Anterior cingulate cortex (tissue), 58 donors: ENCODE measurements around the gene KCNAB3.

ENCODE experiments used
- DNase-seq, 58 donors: peaks; one replicate each; lab custom pipeline; 2025; lab: John Stamatoyannopoulos, UW

Gene KCNAB3

DNA sequence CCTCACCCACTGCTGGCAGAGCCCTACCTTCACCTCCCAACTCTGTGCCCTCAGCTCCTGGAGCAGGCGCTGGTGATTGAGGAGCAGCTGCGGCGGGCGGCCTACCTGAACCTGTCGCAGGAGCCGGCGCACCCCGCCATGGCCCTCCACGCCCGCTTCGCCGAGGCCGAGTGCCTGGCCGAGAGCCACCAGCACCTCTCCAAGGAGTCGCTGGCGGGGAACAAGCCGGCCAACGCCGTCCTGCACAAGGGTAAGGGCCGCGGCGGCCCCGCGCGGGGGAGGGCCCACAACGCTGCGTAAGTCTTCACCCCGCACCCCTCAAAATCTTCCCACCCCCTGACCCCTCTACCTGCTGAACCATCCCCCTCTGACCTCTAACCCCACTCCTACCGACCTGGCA lies 20.6 kb downstream of the KCNAB3 start:
- no peak for DNase-seq

DNA sequence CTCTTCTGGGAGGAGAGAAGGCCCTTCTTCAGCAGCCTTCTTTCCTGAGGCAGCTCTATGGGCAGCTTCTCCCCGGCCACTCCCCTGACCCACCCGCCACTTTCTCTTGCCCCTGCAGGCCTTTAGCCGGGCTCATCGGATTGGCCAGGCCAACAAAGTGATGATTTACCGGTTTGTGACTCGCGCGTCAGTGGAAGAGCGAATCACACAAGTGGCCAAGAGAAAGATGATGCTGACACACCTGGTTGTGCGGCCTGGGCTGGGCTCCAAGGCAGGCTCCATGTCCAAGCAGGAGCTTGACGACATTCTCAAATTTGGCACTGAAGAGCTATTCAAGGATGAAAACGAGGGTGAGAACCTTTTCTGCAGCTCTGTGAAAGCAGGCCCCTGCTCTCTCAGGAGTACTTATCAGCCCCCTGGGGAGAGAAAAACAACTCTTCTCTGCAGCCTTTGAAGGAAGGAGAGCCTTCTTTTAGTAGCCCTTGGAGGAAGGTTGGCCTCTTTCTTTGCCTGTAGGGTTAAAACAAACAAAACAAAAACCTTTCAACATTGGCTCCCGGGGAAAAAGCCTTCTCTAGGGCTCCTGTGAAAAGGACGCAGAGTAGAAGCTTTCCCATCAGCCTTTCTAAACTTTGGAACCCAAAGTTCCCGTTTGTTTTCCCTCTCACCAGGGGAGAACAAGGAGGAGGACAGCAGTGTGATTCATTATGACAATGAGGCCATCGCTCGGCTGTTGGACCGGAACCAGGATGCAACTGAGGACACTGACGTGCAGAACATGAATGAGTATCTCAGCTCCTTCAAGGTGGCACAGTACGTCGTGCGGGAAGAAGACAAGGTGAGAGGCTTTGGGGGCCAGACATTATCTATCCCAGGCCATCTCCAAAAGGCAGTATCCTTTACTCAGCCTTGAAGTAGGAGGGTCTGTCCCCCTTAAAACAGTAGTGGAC lies 26.2 kb downstream of the KCNAB3 start:
- DNase-seq, result peak in 1 of 58 donors; percentile 16

DNA sequence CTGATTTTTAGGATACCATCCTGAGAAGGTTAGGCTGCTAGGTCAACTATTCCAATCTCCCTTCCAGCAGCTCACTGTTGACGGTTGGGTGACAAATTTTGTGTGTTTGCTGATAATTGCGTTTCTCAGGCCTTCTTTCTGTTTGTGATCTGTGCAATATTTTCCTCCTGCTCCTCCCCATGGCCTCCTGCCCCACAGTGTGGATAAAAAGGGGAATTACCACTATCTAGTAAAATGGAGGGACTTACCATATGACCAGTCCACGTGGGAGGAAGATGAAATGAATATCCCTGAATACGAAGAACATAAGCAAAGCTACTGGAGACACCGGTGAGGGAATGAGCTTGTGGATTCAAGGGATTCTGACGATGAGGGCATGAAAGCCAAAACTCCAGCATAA lies 31.9 kb downstream of the KCNAB3 start:
- peak in 12 of 58 donors; percentile 7 to 69 (median 24) for DNase-seq

DNA sequence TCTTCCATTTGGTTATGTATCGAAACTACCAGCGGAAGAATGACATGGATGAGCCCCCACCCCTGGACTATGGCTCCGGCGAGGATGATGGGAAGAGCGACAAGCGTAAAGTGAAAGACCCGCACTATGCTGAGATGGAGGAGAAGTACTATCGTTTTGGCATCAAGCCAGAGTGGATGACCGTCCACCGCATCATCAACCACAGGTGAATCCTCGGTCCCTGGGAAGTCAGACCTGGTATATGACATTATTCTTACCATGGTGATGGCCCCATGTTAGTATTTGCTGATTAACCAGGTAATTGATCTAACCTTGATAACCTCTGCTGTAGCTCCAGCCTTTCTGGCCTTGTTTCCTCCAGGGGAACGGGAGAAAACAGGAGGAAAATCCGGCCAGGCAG lies 32.6 kb downstream of the KCNAB3 start:
- no peak for DNase-seq

DNA sequence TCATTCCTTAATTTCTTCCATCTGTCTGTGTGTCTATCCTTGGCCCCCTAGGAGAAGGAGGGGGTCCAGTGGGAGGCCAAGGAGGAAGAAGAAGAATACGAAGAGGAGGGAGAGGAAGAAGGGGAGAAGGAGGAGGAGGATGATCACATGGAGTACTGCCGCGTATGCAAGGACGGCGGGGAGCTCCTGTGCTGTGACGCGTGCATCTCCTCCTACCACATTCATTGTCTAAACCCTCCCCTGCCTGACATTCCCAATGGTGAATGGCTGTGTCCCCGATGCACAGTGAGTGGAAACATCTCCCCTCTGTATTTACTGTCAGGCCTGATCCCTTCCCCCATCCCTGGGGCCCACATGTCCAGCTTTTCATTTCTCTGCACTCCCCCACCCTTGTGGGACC lies 34.8 kb downstream of the KCNAB3 start:
- DNase-seq, result no peak

DNA sequence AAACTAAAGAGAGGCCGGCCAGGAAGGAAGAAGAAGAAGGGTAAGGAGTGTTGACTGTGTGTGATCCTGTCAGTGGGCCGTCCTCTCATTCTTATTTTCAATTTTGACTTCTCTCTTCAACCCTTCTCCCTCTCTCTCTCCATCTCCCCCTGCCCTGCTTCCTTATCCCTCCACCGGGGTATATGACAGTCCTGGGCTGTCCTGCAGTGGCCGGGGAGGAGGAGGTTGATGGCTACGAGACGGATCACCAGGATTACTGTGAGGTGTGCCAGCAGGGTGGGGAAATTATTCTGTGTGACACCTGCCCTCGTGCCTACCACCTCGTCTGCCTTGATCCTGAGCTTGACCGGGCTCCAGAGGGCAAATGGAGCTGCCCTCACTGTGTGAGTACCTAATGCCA lies 35.4 kb downstream of the KCNAB3 start:
- no peak for DNase-seq

DNA sequence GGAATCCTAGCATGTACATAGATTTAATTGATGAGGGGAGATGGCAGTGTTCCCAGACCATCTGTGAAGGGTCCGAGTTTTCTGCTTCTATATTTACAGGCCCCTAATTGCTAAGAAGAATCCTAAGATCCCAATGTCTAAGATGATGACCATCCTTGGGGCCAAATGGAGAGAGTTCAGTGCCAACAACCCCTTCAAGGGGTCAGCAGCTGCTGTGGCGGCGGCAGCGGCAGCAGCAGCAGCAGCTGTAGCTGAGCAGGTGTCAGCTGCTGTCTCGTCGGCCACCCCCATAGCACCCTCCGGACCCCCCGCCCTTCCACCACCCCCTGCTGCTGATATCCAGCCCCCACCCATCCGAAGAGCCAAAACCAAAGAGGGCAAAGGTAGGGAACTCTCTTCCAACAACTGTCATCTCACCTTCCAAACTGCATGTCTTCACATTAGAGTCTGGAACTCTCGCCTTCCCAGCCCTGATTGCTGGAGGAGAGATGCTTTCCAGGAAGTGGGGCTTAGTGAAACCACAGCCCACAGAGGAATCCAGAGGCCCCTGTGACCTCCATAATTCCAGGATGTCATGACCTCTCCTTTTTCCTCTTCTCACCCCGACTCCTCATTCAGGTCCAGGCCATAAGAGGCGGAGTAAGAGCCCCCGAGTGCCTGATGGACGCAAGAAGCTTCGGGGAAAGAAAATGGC lies 36.3 kb downstream of the KCNAB3 start:
- DNase-seq, result no peak

DNA sequence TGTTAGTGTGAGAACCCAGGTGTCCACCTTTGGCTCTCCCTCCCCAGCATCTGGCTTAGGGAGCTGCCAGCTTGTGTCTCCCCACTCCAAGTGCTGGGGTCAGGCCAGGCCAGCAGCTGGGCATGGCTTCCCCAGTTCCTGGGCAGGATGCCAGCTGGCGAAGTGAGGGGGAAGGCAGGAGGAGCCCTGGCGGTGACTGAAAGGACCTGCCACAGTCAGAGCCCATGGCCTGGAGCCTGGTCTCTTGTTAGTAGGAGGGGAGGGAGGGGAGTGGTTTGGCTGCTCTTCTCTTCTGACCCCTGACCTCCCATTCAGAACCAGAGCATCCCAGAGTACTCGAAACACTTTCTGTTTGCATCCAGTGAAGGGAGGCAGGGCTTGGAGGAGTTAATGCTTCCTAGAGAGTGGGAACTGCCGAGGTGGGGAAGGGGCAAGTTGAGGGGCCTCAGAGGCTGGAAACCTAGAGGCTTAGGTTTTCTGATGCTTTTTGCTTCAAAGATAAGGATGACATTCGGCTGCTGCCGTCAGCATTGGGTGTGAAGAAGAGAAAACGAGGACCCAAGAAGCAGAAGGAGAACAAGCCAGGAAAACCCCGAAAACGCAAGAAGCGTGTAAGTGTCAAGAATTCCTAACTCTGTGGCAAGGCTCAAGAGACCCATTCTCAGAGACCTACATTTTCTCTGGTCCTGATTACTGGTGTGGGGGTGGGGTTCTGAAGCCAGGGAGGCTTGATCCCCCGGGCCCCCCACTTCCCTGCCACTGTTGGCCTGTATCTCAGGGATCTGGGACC lies 40.3 kb downstream of the KCNAB3 start:
- DNase-seq, result peak; percentile 45 to 98 (median 94)

DNA sequence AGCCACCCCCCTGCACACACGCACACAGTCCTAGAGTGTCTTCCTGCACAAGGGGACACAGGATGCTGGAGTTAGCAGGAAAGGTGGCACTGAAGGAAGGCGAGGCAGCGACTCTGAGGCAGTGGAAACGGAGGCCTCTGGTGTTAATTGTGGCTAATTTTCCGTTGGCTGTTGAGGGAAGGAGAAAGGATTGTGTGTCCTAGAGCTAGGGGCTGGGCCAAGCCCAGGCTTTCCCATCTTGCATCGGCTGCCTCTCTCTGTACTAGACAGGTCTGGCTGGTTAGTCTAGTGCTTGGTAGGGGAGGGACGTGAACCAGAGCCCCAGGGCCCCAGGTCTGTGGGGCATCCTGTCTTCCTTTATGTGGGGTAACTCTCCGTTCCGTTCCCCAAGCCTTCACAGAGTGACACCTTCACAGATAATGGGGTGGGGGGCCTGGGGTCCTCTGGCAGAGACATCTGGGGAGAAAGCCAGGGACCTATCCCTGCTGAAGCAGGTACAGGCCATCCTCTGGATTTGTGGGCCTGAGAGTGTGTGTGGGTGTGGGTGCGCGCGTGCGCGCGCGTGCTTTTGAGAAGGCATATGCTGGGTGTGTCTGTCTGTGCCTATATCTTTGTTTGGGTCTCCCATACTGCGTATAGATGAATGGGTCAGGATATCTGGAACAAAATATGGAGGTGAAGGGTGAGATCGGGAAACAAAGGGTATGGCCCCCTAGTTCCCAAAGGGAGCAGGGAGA lies 41.3 kb downstream of the KCNAB3 start, which contains the start of gene CHD3:
Gene CHD3, plus strand, starts transcription at position 606 of the 737 bp plus-strand sequence. CDS start 212 bp downstream, outside the sequence.
- peak in 7 of 58 donors; percentile 10 to 69 (median 23) for DNase-seq

DNA sequence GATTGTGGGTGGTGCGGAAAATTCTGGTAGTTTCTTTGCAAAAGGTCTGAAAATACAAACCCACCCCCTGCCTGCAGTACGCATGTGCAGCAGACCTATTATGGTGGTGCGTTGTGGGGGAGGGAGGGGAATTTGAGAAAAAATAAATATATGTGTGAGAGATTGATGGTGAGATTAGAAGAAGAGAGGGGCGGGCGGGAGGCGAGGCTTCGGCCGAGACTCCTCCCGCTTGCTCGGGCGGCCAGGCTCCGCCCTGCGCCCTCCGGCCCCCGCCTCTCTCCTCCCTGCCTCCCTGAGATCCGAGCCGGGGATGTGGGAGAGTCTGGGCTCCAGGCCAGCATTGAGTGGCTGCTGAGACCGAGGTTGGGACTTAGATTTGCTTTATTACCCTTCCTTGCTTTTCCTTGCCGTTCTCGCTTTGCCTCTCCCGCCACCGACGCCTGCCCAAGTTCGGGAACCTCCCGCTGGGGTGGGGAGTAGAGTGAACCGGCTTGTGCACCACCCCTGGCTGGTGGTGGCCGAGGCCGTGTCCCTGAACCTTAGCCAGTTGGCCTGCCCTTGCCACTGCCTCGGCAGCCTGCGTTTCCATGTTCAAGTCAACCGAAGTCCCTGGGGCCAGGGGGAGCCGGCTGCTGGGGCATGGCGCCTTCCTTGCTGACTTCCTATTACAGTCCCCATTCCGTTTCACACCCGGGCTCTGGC lies 42.0 kb downstream of the KCNAB3 start:
- peak; percentile 46 to 95 (median 86) for DNase-seq

DNA sequence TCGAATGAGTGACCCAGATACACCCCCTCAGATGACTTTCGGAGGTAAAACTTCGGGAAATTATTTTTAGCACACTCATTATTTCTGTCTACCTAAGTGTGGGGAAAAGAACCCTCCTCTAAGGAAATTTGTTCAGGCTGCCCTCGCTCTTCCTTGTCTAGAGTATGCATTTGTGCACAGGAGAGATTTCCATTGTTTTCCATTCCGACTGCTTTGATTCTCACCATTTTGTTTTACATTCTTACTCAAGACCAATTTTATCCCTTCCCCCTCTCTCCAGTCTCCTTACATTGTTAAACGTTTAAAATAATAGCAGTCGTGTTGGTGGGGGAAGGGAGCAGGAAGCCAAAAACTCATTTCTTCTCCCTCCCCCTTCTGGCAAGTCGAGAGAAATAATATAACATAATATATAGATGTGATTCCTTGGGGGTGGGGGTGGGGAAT lies 42.6 kb downstream of the KCNAB3 start:
- no peak for DNase-seq

DNA sequence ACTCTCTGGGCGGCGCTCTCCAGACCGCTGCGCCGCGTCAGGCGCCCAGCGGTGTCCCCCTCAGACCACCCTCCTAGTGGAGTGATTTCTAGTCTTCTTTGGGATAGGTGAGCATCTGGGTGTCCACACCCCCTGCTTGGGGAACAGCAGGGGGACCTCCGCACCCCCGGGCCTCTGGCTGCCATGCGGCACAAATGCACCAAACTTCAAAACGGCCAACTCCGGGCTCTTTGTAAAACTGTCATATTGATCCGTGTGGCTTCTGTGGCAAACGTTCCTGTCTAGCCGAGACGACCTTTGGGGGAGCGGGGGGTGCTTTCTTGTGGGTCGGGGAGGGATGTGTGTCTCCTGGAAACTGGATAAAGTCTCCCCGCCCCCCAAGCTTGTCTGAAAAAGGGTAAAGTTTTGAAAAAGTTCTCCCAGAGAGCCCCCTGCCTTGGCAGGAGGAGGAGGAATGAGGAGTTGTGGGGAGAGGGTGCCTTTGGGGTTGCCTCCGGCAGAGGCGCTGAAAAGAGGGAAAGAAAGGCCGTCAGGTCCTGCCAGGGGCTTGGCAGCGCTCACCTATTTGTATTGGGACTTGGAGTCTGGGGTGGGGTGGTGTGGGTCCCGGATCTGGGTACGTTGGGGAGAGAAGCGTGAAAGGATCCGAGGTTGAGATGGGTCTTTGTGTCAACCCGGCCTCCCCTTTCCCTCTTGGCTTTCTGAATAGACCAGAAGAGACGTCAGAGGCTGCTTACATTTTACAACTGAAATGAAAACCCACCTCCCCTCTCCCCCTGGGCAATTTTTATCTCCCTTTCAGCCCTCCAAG lies 43.2 kb downstream of the KCNAB3 start:
- peak in 6 of 58 donors; percentile 18 to 52 (median 31) for DNase-seq

DNA sequence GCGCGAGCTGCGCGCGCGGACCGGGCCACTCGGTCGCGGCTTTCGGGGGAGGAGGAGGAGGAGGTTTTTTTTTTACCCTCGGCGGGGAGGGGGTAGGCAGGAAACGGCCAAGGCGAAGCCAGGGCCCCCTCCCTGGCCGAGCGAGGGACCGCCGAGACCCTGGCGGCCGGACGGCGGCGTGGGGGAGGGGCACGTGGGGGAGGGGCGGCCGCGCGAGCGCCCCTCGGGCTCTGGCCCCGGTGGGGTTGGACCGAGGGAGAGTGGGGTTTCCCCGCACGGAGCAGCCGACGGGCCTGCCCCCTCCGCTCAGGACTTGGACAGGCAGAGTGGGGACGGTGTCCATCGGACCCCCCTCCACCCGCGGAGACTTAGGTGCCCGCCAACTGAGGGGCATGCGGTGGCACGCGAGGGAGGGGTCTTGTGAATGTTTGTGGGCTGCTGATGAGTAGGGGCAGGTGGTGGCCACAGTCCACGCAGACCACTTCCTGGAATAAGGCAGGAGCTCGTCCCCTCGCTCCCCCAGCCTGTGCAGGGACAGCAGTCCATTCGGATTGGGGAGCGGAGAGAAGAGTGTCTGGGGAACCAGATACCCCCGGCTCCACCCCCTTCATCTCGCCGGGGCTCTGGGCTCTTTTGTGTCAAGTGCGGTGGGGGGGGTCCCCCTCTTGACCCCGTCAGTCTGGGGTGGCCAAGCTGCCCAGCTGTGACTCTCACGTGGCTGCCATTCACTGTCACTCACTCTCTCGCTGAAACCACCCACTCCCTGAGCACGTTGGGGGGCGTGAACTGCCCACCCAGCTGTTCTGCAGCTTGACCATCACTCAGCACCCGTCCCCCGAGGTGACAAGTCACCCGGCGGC lies 44.1 kb downstream of the KCNAB3 start:
- DNase-seq, result peak in 8 of 58 donors; percentile 19 to 79 (median 33)

DNA sequence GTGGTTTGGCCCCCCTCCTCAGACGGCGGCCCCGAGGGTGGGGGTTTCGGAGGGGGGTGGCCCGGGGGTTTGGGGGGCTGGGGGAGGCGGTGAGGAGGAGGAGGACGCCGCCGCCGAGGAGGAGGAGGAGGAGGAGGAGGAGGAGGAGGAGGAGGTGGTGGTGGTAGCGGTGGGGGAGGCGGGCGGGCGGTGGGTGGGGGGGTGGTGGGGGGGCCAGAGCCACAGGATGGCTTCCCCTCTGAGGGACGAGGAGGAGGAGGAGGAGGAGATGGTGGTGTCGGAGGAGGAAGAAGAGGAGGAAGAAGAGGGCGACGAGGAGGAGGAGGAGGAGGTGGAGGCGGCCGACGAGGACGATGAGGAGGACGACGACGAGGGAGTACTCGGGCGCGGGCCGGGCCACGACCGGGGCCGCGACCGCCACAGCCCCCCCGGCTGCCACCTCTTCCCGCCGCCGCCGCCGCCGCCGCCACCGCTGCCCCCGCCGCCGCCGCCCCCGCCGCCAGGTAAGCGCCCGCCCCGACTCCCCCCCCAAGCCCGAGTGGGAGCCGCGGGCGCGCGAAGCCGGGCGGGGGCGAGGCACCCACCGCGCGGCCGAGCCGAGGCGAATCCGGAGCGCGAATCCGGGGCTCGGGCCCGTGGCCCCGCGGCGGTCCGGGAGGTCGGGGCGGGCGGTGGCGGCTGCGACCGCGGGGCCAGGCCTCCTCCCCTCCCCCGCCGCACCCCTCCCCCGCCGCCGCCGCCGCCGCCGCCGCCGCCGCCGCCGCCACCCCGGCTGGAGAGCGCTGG lies 44.9 kb downstream of the KCNAB3 start:
- DNase-seq, result no peak

DNA sequence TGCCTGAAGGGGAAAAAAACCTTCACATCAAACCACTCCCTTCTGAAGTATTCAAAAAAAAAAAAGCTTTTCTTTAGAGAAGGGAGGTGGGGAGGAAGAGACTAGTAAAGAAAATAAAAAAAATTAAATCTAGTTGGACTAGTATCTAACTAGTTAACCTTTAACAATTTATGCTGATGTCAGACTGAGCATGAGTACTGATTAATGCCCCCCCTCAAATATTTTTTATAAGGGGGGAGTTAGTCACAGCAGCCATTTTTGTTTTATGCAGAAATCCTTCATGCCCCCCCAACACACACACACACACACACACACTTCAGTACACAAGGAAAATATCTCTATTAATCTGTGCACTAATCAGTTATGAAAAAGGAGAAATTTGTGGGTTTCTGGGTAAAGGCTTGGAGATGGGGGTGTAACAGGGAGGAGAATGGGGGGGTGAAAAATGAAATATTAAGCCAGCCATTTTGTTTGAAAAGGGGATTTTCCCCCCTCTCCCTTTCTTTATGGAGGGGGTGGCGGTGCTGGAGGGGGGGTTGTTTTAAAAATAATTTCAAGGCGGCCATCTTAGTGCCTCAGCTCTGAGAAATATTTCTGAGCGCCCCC lies 45.8 kb downstream of the KCNAB3 start:
- no peak for DNase-seq

DNA sequence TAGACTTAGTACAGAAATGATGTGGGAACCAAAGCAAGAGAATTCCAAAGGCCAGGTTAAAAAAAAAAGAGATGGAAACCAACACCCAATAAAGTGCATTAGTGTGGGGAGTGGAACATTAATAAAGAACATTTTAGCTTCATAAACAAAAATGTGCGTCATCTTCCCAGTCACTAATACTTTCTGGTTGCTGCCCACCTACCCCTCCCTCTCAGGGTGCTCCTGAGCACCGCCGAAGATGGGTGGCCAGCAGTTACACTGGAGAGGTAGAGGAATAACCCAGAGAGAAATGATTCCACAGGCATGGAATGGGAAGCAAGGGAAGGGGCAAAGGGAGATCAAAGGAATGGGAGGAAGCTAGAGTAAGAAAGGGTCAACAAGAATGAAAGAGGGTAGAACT lies 47.0 kb downstream of the KCNAB3 start:
- DNase-seq, result no peak
